Uterus (tissue), 2 donors: ENCODE data around the gene HOMEZ.
"Not testable (repeated sequence)": the region's sequence is repeated elsewhere in the genome, so short reads cannot be mapped to it uniquely, and the experiment has no call there.

Experiments used
- POLR2A ChIP-seq, 2 donors: fragments of 450-650 bp; IDR thresholded peaks; one replicate each; pipeline ENCODE4 v1.6.1; 2016; ENCODE audit warnings: antibody characterized with exemption in 2 of 2, mild to moderate bottlenecking in 1 of 2, moderate library complexity in 1 of 2
- TF ChIP-seq, protein P1 (sequence below), 4 experiments: fragments of 200-600 bp in 2 of 4; fragments of 450-650 bp in 2 of 4; sonication (generic) in 2 of 4; IDR thresholded peaks; one replicate each; pipeline ENCODE4 v1.5.1; 2016 to 2019; ENCODE audit warnings: antibody characterized with exemption in 4 of 4, mild to moderate bottlenecking in 2 of 4, moderate library complexity in 1 of 4

DNA sequence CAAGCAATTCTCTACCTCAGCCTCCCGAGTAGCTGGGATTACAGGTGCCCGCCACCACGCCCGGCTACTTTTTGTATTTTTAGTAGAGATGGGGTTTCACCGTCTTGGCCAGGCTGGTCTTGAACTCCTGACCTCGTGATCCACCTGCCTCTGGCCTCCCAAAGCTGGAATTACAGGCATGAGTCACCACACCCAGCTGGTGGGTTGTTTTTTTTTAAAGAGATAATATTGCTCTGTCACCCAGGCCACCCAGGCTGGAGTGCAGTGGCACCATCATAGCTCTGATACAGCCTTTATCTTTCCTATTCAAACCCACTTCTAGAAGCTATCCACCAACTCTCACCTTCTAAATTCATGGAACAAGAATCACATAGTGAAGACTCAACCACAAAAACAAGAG lies 8.0 kb downstream of the HOMEZ start:
- TF ChIP-seq, protein P1, sequence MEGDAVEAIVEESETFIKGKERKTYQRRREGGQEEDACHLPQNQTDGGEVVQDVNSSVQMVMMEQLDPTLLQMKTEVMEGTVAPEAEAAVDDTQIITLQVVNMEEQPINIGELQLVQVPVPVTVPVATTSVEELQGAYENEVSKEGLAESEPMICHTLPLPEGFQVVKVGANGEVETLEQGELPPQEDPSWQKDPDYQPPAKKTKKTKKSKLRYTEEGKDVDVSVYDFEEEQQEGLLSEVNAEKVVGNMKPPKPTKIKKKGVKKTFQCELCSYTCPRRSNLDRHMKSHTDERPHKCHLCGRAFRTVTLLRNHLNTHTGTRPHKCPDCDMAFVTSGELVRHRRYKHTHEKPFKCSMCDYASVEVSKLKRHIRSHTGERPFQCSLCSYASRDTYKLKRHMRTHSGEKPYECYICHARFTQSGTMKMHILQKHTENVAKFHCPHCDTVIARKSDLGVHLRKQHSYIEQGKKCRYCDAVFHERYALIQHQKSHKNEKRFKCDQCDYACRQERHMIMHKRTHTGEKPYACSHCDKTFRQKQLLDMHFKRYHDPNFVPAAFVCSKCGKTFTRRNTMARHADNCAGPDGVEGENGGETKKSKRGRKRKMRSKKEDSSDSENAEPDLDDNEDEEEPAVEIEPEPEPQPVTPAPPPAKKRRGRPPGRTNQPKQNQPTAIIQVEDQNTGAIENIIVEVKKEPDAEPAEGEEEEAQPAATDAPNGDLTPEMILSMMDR (IDR thresholded peaks at IDR 0.05), result not testable (repeated sequence)
- TF ChIP-seq POLR2A (IDR thresholded peaks at IDR 0.05), result not testable (repeated sequence)
